ENCODE data around the gene AGRP.

Gene AGRP

GRCh38 chr16:67486805-67487204 lies 3.5 kb upstream of the AGRP start:
- H2BK12ac ChIP-seq (ENCODE audit: low read length in 2 of 2) = no peak overlapping the region
- H2AFZ ChIP-seq (ENCODE audit: low read depth, low read length) = no peak overlapping the region
- no peak overlapping the region for H3K4ac ChIP-seq (ENCODE audit: low read depth in 1 of 2, low read length in 2 of 2)
- H3K18ac ChIP-seq (ENCODE audit: low read depth in 1 of 2, low read length in 2 of 2) = no peak overlapping the region
- H3K4me3 ChIP-seq (ENCODE audit: insufficient read depth in 1 of 2, low read depth in 1 of 2, low read length in 2 of 2) = no peak overlapping the region
- no peak overlapping the region for H3K4me2 ChIP-seq (ENCODE audit: low read length, poor library complexity, severe bottlenecking)
- no peak overlapping the region for H2AK5ac ChIP-seq (ENCODE audit: low read length, severe bottlenecking)
- H3K9me3 ChIP-seq (ENCODE audit: control insufficient read depth, low read length) = no peaks in the 10 kb centered on the region
- no peak overlapping the region for H2BK15ac ChIP-seq (ENCODE audit: low read depth, poor library complexity, severe bottlenecking)
- WGBS = 27% methylated on average over 2 of the region's 3 CpGs
- peak; percentile 29 for DNase-seq
- no peak overlapping the region for H3K14ac ChIP-seq (ENCODE audit: low read length in 2 of 2)
- H3K36me3 ChIP-seq (ENCODE audit: control insufficient read depth in 1 of 2, insufficient read depth in 2 of 2, low read depth in 1 of 2, low read length in 2 of 2) = peaks cover 10 to 14% of the 10 kb centered on the region in 2 experiments
- H3K23ac ChIP-seq (ENCODE audit: low read length in 2 of 2) = no peak overlapping the region
- H4K91ac ChIP-seq (ENCODE audit: low read length) = no peak overlapping the region
- H2BK120ac ChIP-seq (ENCODE audit: low read depth, low read length) = no peak overlapping the region
- H3K79me1 ChIP-seq (replicated peaks; ENCODE audit: low read length, poor library complexity, severe bottlenecking) = peaks cover 16% of the 10 kb centered on the region
- peak overlapping the region; percentile 27 for H3K9ac ChIP-seq (ENCODE audit: low read length)
- peak overlapping the region; percentile 41 for H4K8ac ChIP-seq (ENCODE audit: low read length)
- peaks cover 17% of the 10 kb centered on the region for H3K4me1 ChIP-seq (ENCODE audit: control insufficient read depth, insufficient read depth, low read depth, low read length)
- no peak overlapping the region for H3K27ac ChIP-seq (ENCODE audit: low read length, poor library complexity, severe bottlenecking)
- H3K27me3 ChIP-seq (ENCODE audit: control insufficient read depth in 1 of 2, insufficient read depth in 1 of 2, low read length in 2 of 2) = no peaks in the 10 kb centered on the region
- H2BK5ac ChIP-seq (ENCODE audit: low read depth, low read length, poor library complexity, severe bottlenecking) = no peak overlapping the region

DNA sequence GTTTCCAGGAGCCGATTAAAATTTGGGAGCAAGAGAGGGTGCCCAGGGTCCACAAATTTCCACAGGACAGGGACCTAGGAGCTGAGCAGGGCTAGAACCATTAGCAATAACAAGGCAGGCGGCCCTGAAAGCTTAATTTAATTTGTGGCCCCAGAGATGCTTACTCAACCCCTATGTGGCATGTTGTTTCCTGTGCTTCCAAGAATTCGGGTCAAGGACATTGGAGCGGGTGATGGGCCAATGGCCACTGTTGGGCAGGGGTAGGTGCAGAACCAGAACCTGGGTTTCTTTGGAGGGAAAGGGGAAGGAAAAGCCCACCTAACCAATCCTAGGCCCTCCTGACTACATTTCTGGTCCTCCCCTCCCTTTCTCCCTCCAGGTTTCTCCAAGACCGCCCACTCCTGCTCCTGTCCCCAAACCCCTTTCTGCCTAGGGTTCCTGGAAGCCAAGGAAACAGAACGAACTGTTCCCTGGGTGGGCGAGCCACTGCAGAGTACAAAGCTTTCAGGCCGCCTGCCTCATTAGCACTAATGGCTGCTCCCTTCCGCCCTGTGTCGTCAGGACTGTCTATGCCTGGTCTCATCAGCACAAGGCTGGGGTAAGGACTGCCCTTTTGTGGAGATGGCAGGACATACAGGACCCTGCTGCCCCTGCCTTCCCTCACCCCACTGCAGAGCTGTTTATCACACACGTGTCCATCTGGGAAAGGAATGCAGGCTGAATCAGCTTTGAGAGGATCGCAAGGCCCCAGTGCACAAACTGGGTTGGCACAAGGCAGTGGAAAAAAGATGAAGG lies 581 bp upstream of the AGRP start:
- H2BK120ac ChIP-seq (ENCODE audit: low read depth, low read length) = no peak overlapping the region
- DNase-seq = no peak
- H3K27ac ChIP-seq (ENCODE audit: low read length, poor library complexity, severe bottlenecking) = no peak overlapping the region
- no peak overlapping the region for H3K4ac ChIP-seq (ENCODE audit: low read depth in 1 of 2, low read length in 2 of 2)
- no peak overlapping the region for H2BK5ac ChIP-seq (ENCODE audit: low read depth, low read length, poor library complexity, severe bottlenecking)
- WGBS = 86% methylated on average over 12 of the region's 12 CpGs
- peak overlapping the region; percentile 53 for H4K8ac ChIP-seq (ENCODE audit: low read length)
- H3K23ac ChIP-seq (ENCODE audit: low read length in 2 of 2) = no peak overlapping the region
- H3K9me3 ChIP-seq (ENCODE audit: control insufficient read depth, low read length) = no peaks in the 10 kb centered on the region
- H3K27me3 ChIP-seq (ENCODE audit: control insufficient read depth in 1 of 2, insufficient read depth in 1 of 2, low read length in 2 of 2) = no peaks in the 10 kb centered on the region
- H3K4me1 ChIP-seq (ENCODE audit: control insufficient read depth, insufficient read depth, low read depth, low read length) = peaks cover 25% of the 10 kb centered on the region
- H3K4me3 ChIP-seq (ENCODE audit: insufficient read depth in 1 of 2, low read depth in 1 of 2, low read length in 2 of 2) = no peak overlapping the region
- H3K79me1 ChIP-seq (replicated peaks; ENCODE audit: low read length, poor library complexity, severe bottlenecking) = peaks cover 21% of the 10 kb centered on the region
- H3K14ac ChIP-seq (ENCODE audit: low read length in 2 of 2) = no peak overlapping the region
- peaks cover 11 to 14% of the 10 kb centered on the region in 2 experiments for H3K36me3 ChIP-seq (ENCODE audit: control insufficient read depth in 1 of 2, insufficient read depth in 2 of 2, low read depth in 1 of 2, low read length in 2 of 2)
- no peak overlapping the region for H2BK15ac ChIP-seq (ENCODE audit: low read depth, poor library complexity, severe bottlenecking)
- no peak overlapping the region for H3K18ac ChIP-seq (ENCODE audit: low read depth in 1 of 2, low read length in 2 of 2)
- H2AK5ac ChIP-seq (ENCODE audit: low read length, severe bottlenecking) = no peak overlapping the region
- H3K4me2 ChIP-seq (ENCODE audit: low read length, poor library complexity, severe bottlenecking) = no peak overlapping the region
- H4K91ac ChIP-seq (ENCODE audit: low read length) = peak overlapping the region; percentile 1
- no peak overlapping the region for H2AFZ ChIP-seq (ENCODE audit: low read depth, low read length)
- no peak overlapping the region for H3K9ac ChIP-seq (ENCODE audit: low read length)
- H2BK12ac ChIP-seq (ENCODE audit: low read length in 2 of 2) = peak overlapping the region in 1 of 2 experiments; percentile 2

GRCh38 chr16:67482233-67482924 lies 968 bp downstream of the AGRP start:
- Histone ChIP-seq H3K4me1 (ENCODE audit: control insufficient read depth, insufficient read depth, low read depth, low read length) (peaks cover 25% of the 10 kb centered on the region), H2AK5ac (ENCODE audit: low read length, severe bottlenecking) (no peak overlapping the region), H4K91ac (ENCODE audit: low read length) (peak overlapping the region; percentile 52), H2BK120ac (ENCODE audit: low read depth, low read length) (peak overlapping the region; percentile 15), H2BK15ac (ENCODE audit: low read depth, poor library complexity, severe bottlenecking) (peak overlapping the region; percentile 17), H3K9ac (ENCODE audit: low read length) (peak overlapping the region; percentile 100), H3K4me2 (ENCODE audit: low read length, poor library complexity, severe bottlenecking) (no peak overlapping the region), H4K8ac (ENCODE audit: low read length) (peak overlapping the region; percentile 98), H2BK12ac (ENCODE audit: low read length in 2 of 2) (peak overlapping the region in 1 of 2 experiments; percentile 27), H3K27ac (ENCODE audit: low read length, poor library complexity, severe bottlenecking) (no peak overlapping the region), H3K27me3 (ENCODE audit: control insufficient read depth in 1 of 2, insufficient read depth in 1 of 2, low read length in 2 of 2) (no peaks in the 10 kb centered on the region), H3K4ac (ENCODE audit: low read depth in 1 of 2, low read length in 2 of 2) (peak overlapping the region in 1 of 2 experiments; percentile 5), H3K79me1 (replicated peaks; ENCODE audit: low read length, poor library complexity, severe bottlenecking) (peaks cover 21% of the 10 kb centered on the region), H3K9me3 (ENCODE audit: control insufficient read depth, low read length) (no peaks in the 10 kb centered on the region), H3K23ac (ENCODE audit: low read length in 2 of 2) (no peak overlapping the region), H3K14ac (ENCODE audit: low read length in 2 of 2) (no peak overlapping the region), H3K18ac (ENCODE audit: low read depth in 1 of 2, low read length in 2 of 2) (peak overlapping the region in 1 of 2 experiments; percentile 16), H3K4me3 (ENCODE audit: insufficient read depth in 1 of 2, low read depth in 1 of 2, low read length in 2 of 2) (peak overlapping the region in 1 of 2 experiments; percentile 99), H3K36me3 (ENCODE audit: control insufficient read depth in 1 of 2, insufficient read depth in 2 of 2, low read depth in 1 of 2, low read length in 2 of 2) (peaks cover 14 to 20% of the 10 kb centered on the region in 2 experiments), H2BK5ac (ENCODE audit: low read depth, low read length, poor library complexity, severe bottlenecking) (no peak overlapping the region), H2AFZ (ENCODE audit: low read depth, low read length) (no peak overlapping the region)
- 95% methylated on average over 24 of the region's 25 CpGs for WGBS
- no peak for DNase-seq
